GM23248 (cell line): Measurements from ENCODE around the gene ZNF674.

ENCODE experiments used
- EZH2 ChIP-seq: fragments of 200-600 bp; sonication (generic); IDR thresholded peaks from 2 replicates; pipeline ENCODE4 v1.6.1; 2018; ENCODE audit warnings: antibody characterized with exemption, mild to moderate bottlenecking; ENCODE audit not compliant: insufficient read depth, poor library complexity, severe bottlenecking
- EZH2phosphoT487 ChIP-seq: fragments of 200-600 bp; sonication (generic); IDR thresholded peaks from 2 replicates; pipeline ENCODE4 v1.6.1; 2018; ENCODE audit warnings: antibody characterized with exemption, moderate library complexity, mild to moderate bottlenecking, low read depth; ENCODE audit not compliant: insufficient read depth

- TF ChIP-seq EZH2 (no peak), EZH2phosphoT487 (no peak)
These were observed 32.2 kb upstream of the ZNF674 start for GRCh38 chrX:46577221-46578005.
